HG03135 (cell line): Measurements from ENCODE around the gene DUSP15.
A peak's percentile ranks its signal among the peaks of the same experiment; 100 is the strongest.

Experiments used
- ATAC-seq: cut with Tn5 transposase; IDR thresholded peaks from one replicate; pipeline ENCODE4 v1.9.1; 2021; ENCODE audit warnings: mild to moderate bottlenecking, moderate library complexity; ENCODE audit not compliant: unreplicated experiment

Gene DUSP15

DNA sequence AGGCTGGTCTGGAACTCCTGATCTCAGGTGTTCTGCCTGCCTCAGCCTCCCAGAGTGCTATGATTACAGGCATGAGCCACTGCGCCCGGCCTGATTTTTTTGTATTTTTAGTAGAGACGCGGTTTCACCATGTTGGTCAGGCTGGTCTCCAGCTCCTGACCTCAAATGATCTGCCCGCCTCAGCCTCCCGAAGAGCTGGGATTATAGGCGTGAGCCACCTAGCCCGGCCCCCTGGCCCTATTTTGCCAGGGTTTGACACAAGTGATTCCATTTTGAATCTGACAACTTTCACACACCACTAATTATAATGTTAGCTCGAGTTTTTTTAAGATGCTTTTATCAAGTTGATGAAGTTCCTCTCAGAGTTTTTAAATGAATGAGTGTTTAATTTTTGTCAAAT is 25.7 kb upstream of the DUSP15 start:
- ATAC-seq: no peak

DNA sequence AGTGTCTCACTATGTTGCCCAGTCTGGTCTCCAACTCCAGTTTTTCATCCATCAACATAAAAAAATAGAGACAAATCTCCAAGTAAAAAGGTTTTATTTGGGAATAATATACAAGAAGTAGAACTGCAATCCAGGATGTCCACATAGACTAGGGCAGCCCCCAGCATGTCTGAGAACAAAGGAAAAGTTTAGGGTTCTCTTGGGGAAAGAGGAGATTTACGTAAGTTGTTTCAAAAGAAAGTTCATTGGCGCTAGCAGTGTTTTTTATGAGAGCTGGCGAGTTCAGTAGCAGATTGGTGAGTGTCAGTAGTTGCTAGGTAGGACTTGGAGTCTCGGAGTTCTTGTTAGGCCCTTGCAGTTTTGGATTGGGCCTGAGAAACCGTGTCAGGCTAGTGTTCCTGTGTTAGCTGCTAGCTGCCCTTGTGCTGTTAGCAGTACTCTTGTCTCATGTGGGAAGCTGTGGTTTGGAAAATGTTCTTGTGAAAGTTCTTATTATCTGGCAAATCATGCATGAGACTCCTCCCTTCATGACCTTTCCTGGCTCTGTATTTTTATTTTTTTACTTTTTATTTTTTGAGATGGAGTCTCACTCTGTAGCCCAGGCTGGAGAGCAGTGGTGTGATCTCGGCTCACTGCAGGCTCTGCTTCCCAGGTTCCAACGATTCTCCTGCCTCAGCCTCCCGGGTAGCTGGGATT is 24.8 kb upstream of the DUSP15 start:
- peak; percentile 98 for ATAC-seq

GRCh38 chr20:31890646-31891045 is 20.3 kb upstream of the DUSP15 start:
- ATAC-seq: no peak

- ATAC-seq: no peak
Observed at GRCh38 chr20:31883829-31884228, 13.5 kb upstream of the DUSP15 start.

DNA sequence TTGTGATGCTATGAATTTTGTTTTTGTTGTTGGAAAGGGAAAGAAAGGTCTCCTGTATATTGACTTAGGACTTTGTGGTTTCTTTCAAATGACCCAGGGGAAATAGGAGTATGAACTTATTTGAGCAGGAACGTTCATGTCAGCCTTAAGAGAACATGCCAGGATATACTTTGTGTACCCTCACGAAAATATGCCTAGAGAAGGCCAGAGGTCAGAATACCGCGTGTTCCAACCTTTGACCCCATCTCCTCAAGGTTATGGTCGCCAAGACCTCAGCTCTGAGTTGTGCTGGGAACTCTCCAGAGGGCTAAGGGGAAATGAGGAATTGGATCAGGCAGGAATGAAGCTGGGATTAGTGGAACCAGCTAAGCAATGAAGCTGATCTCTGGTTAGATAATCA is 11.6 kb upstream of the DUSP15 start:
- ATAC-seq: no peak

GRCh38 chr20:31879143-31879987 is 9.0 kb upstream of the DUSP15 start:
- ATAC-seq: peak; percentile 71

- no peak for ATAC-seq
Observed at GRCh38 chr20:31877684-31878083, 7.4 kb upstream of the DUSP15 start.

- no peak for ATAC-seq
Observed at GRCh38 chr20:31875671-31876070, 5.3 kb upstream of the DUSP15 start.

- no peak for ATAC-seq
Observed at GRCh38 chr20:31872406-31872805, 2.1 kb upstream of the DUSP15 start.

DNA sequence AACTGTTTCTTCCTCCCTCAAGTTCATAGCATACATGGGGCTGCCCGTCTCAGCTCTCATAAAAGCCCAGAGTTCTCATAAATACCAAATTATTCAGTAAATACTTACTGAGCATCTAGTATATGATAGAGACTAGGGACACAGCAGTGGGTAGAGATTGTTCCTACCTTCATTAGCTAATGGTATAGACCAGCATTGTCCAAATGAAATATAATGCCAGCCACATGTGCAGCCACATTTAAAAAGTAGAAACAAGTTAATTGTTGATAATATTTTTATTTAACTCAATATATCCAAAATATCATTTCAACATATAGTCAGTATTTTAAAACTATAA is 1.3 kb upstream of the DUSP15 start:
- no peak for ATAC-seq

DNA sequence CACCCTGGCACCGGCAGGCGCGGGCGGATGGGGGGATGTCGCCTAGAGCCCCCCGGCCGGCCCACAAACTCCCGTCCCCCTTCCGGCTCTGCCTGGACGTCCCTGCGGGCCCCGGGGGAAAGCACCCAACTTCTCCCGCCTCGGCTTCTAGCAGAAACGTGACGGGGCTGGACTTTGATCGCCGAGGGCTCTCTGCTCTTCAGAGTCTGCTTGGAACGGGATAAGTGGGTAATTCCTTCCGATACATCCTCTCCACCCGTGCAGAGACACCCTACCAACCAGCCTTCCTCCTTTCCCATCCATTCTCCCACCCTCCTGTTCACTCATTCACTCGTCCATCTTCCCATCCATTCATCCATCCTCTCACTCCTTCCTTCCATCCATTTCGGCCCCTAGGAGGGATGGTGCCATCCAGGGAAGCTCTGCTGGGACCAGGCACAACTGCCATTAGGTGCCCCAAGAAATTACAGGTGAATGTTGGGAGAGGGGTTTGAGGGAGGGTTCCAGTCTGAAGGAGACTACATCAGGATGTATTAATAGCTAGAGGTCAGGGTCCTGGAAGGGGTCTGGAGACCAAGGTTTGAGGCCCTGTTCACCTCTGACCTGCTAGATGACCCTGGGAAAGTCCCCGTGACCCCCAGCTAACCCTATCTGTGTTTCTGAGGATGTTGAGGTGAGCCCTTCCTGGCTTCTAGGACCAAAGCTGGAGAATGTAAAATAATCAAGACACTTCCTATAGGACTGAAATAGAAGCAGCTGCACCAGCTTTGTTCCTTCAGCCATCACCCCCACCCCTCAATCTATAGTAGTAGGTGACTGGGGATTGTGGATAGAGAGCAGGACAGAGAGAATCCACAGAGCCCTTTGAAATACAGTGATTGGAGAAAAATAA is 645 bp upstream of the DUSP15 start:
- no peak for ATAC-seq

DNA sequence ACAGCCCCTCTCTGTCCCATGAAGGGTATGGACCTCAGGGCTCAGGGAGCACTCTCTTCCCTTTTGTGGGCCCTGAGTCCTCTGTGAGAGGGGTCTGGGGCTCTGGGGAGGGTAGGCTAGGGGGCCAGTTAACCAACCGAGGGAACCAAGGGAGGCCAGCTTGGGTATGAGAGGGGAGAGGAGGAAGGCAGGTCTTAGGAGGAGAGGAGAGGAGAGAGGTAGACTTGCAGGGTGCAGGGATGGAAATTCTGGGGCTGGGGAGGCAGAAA is 720 bp downstream of the DUSP15 start:
- ATAC-seq: no peak

DNA sequence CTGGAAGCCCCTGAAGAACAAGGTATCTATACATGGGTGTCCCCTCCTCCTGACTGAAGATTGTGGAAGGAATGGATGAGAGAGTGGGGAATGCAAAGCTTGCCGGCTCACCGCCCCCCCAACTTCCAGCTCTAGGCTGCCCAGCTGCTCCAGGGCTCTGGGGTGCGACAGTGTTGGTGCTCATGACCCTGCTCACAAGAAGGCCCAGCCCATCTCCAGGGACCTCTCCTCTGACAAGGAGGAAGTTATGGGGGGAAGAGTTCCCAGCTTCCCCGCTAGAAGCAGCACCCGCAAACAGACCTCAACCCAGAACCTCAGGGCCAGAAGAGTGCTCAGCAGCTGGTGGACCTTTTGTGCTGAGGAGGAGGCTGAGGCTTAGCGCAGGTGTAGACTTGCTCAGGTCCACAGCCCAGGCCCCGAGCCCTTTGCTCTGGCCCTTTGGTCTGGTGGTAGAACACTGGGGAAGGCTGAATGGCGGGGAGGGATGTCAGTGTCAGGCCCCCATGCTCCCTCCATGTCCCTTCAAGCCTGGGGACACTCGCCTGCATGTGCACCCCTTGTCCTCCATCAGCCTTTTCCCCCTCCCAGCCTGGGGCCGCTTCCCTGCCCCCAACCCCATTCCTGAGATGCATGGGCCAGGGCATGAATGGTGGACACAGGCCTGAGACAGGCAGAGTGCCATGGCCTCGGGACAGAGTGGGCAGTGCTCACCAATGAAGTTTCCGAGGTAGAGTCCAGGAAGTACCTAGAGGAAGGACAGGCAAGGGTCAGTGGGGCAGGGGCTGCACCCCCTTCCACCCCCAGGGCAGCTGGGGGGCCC is 1.3 kb downstream of the DUSP15 start:
- no peak for ATAC-seq

- no peak for ATAC-seq
Observed at GRCh38 chr20:31866221-31866620, 4.1 kb downstream of the DUSP15 start.

GRCh38 chr20:31864521-31865400 is 5.6 kb downstream of the DUSP15 start:
- ATAC-seq: no peak

GRCh38 chr20:31863296-31864085 is 6.8 kb downstream of the DUSP15 start:
- no peak for ATAC-seq

- no peak for ATAC-seq
Observed at GRCh38 chr20:31862506-31862905, 7.8 kb downstream of the DUSP15 start.

DNA sequence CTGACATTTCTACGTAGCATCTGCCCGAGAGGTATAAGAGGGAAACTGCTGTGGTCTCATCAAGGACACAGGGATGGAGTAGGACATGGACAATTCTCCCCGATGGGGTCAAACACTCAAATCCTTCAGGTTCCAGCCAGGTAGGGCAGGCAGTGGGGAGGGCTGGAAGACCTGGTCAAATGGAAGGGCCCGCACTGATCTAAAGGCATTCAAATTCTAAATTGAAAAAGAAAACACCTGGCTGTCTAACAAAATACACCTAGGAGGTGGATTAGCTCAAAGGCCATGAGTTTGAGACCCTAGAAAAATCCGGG is 8.2 kb downstream of the DUSP15 start:
- ATAC-seq: no peak

DNA sequence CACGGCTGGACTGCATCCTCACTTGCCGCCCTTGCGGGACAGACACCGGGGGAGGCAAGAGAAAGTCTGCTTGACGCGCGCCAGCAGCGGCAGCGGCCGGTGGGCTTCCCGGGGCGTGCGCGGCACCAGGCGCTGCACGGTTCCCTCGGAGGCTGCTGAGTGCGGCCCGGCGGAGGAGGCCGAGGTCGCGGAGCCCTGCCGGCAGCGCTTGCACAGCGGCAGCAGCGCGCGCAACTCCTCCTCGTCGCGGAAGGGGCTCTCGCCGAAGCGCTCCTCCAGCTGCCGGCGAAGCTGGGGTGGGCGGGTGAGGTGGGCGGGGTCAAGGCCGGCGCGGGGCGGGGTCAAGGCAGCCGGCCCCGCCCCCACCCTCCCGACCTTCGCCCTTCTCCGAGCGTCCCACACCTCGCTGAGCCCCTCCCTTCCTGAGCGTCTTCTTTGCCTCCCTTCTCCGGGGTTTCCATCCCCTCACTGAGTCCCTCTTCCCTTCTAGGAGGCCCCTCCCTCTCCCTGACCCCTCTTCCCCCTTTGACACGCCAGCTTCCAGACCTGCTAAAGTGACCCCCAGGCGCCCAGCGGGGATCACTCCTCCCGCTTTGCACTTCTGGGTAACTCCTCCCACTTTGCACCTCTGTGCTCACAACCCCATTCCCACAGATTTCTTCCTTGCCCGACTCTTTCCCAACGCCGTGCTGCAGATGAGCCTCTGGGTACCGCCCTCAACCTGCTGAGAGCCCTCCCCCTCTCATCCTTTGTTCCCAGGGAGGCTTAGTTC is 8.8 kb downstream of the DUSP15 start:
- ATAC-seq: peak; percentile 61
